Activated naive CD4-positive, alpha-beta T cell treated with anti-CD3 and anti-CD28 coated beads, Interleukin-2, amount 10 ng/mL, durations not matched to agents 7 days and 5 days (primary cell): ENCODE results near the gene DAW1.

Experiments
- CTCF ChIA-PET: fragments of 350-600 bp; sonication (Branson Sonifier 250); formaldehyde crosslinking; loops from one replicate; lab custom pipeline; 2021; ENCODE audit warnings: antibody characterized with exemption; lab: Charles Lee
- DNase-seq: peaks from one replicate; pipeline ENCODE4 v3.0.0-alpha.2; 2020
- H3K27ac Mint-ChIP-seq: one replicate; pipeline ENCODE4 v1.8.0; 2021; ENCODE audit warnings: mild to moderate bottlenecking, moderate library complexity, mixed read lengths
- H3K27me3 Mint-ChIP-seq: one replicate; pipeline ENCODE4 v1.8.0; 2021; ENCODE audit warnings: mild to moderate bottlenecking, mixed read lengths
- H3K36me3 Mint-ChIP-seq: one replicate; pipeline ENCODE4 v1.8.0; 2021; ENCODE audit warnings: mixed read lengths
- H3K4me1 Mint-ChIP-seq: one replicate; pipeline ENCODE4 v1.8.0; 2021; ENCODE audit warnings: mixed read lengths
- H3K4me3 Mint-ChIP-seq: one replicate; pipeline ENCODE4 v1.8.0; 2021; ENCODE audit warnings: mild to moderate bottlenecking, moderate library complexity, mixed read lengths
- H3K9me3 Mint-ChIP-seq: one replicate; pipeline ENCODE4 v1.8.0; 2021; ENCODE audit warnings: mixed read lengths

DAW1 gene

GRCh38 chr2:227848586-227848985, 22.8 kb upstream of the DAW1 start:
- Mint-ChIP-seq H3K27ac (no peak overlapping the region), H3K9me3 (no peaks in the 10 kb centered on the region), H3K4me1 (no peaks in the 10 kb centered on the region), H3K27me3 (no peaks in the 10 kb centered on the region), H3K36me3 (no peaks in the 10 kb centered on the region), H3K4me3 (no peak overlapping the region)
- CTCF ChIA-PET: interaction anchor here (0.6 kb wide), 1 partner anchor 201 kb away, joined by 3 read pairs; no protein-coding TSS in a partner anchor
- no peak for DNase-seq

GRCh38 chr2:227849906-227850305, 21.5 kb upstream of the DAW1 start:
- H3K27ac Mint-ChIP-seq: no peak overlapping the region

GRCh38 chr2:227853204-227853629, 18.2 kb upstream of the DAW1 start:
- no peak overlapping the region for H3K4me3 Mint-ChIP-seq
- H3K27me3 Mint-ChIP-seq: no peaks in the 10 kb centered on the region
- no peak overlapping the region for H3K27ac Mint-ChIP-seq
- no peaks in the 10 kb centered on the region for H3K4me1 Mint-ChIP-seq
- no peak for DNase-seq
- no peaks in the 10 kb centered on the region for H3K36me3 Mint-ChIP-seq
- H3K9me3 Mint-ChIP-seq: no peaks in the 10 kb centered on the region
- CTCF ChIA-PET: interaction anchor here (0.7 to 1.0 kb wide), 2 partner anchors 10 to 39 kb away, joined by 3 read pairs; no protein-coding TSS in a partner anchor

More at GRCh38 chr2:227849906-227850305, 21.5 kb upstream of the DAW1 start:
- no peak for DNase-seq
- Mint-ChIP-seq H3K9me3 (no peaks in the 10 kb centered on the region), H3K4me3 (no peak overlapping the region), H3K4me1 (no peaks in the 10 kb centered on the region), H3K36me3 (no peaks in the 10 kb centered on the region), H3K27me3 (no peaks in the 10 kb centered on the region)
- CTCF ChIA-PET: no interaction called here

- DNase-seq: no peak
- H3K27me3 Mint-ChIP-seq: no peaks in the 10 kb centered on the region
- no peaks in the 10 kb centered on the region for H3K9me3 Mint-ChIP-seq
- H3K27ac Mint-ChIP-seq: no peak overlapping the region
- CTCF ChIA-PET: interaction anchor here (0.7 to 0.8 kb wide), 2 partner anchors 9 to 76 kb away, joined by 3 read pairs; no protein-coding TSS in a partner anchor
- H3K36me3 Mint-ChIP-seq: no peaks in the 10 kb centered on the region
- no peak overlapping the region for H3K4me3 Mint-ChIP-seq
- no peaks in the 10 kb centered on the region for H3K4me1 Mint-ChIP-seq
Measured at GRCh38 chr2:227853765-227854271, 17.6 kb upstream of the DAW1 start.

- H3K27ac Mint-ChIP-seq: no peak overlapping the region
- CTCF ChIA-PET: no interaction called here
Measured at GRCh38 chr2:227855440-227855839, 16.0 kb upstream of the DAW1 start.

GRCh38 chr2:227856697-227857096, 14.7 kb upstream of the DAW1 start:
- Mint-ChIP-seq H3K4me1 (no peaks in the 10 kb centered on the region), H3K9me3 (no peaks in the 10 kb centered on the region), H3K4me3 (no peak overlapping the region), H3K36me3 (no peaks in the 10 kb centered on the region), H3K27ac (no peak overlapping the region), H3K27me3 (no peaks in the 10 kb centered on the region)
- DNase-seq: no peak
- CTCF ChIA-PET: interaction anchor here (1.1 kb wide), 1 partner anchor 90 kb away, joined by 3 read pairs; no protein-coding TSS in a partner anchor

More at GRCh38 chr2:227855440-227855839, 16.0 kb upstream of the DAW1 start:
- no peaks in the 10 kb centered on the region for H3K9me3 Mint-ChIP-seq
- DNase-seq: no peak
- H3K36me3 Mint-ChIP-seq: no peaks in the 10 kb centered on the region
- no peaks in the 10 kb centered on the region for H3K4me1 Mint-ChIP-seq
- no peak overlapping the region for H3K4me3 Mint-ChIP-seq
- H3K27me3 Mint-ChIP-seq: no peaks in the 10 kb centered on the region

GRCh38 chr2:227860221-227860641, 11.2 kb upstream of the DAW1 start:
- CTCF ChIA-PET: interaction anchor here (0.7 to 4.8 kb wide), 4 partner anchors 9 to 203 kb away, joined by 4 to 26 read pairs (median 17); no protein-coding TSS in a partner anchor
- no peaks in the 10 kb centered on the region for H3K4me1 Mint-ChIP-seq
- no peak for DNase-seq
- H3K9me3 Mint-ChIP-seq: no peaks in the 10 kb centered on the region
- H3K27me3 Mint-ChIP-seq: no peaks in the 10 kb centered on the region
- no peaks in the 10 kb centered on the region for H3K36me3 Mint-ChIP-seq
- no peak overlapping the region for H3K4me3 Mint-ChIP-seq
- H3K27ac Mint-ChIP-seq: no peak overlapping the region

GRCh38 chr2:227861011-227861410, 10.4 kb upstream of the DAW1 start:
- CTCF ChIA-PET: interaction anchor here (0.7 to 4.8 kb wide), 7 partner anchors 8 to 467 kb away, joined by 3 to 26 read pairs (median 4); no protein-coding TSS in a partner anchor
- Mint-ChIP-seq H3K4me1 (no peaks in the 10 kb centered on the region), H3K27me3 (peaks cover 2% of the 10 kb centered on the region), H3K27ac (no peak overlapping the region), H3K9me3 (no peaks in the 10 kb centered on the region), H3K4me3 (no peak overlapping the region), H3K36me3 (no peaks in the 10 kb centered on the region)
- DNase-seq: no peak

GRCh38 chr2:227862227-227862740, 9.1 kb upstream of the DAW1 start:
- Mint-ChIP-seq H3K27me3 (peaks cover 5% of the 10 kb centered on the region), H3K36me3 (no peaks in the 10 kb centered on the region), H3K27ac (no peak overlapping the region), H3K4me3 (no peak overlapping the region), H3K4me1 (no peaks in the 10 kb centered on the region), H3K9me3 (no peaks in the 10 kb centered on the region)
- CTCF ChIA-PET: interaction anchor here (0.7 to 4.8 kb wide), 13 partner anchors 10 to 616 kb away, joined by 3 to 26 read pairs (median 3); partner anchors contain the start of gene DAW1
- DNase-seq: peak; percentile 31

- Mint-ChIP-seq H3K27ac (no peak overlapping the region), H3K27me3 (peaks cover 5% of the 10 kb centered on the region), H3K4me3 (no peak overlapping the region), H3K4me1 (no peaks in the 10 kb centered on the region), H3K9me3 (no peaks in the 10 kb centered on the region), H3K36me3 (no peaks in the 10 kb centered on the region)
- no peak for DNase-seq
- CTCF ChIA-PET: interaction anchor here (0.7 to 4.8 kb wide), 13 partner anchors 9 to 617 kb away, joined by 3 to 26 read pairs (median 3); partner anchors contain the start of gene DAW1
Measured at GRCh38 chr2:227862741-227863588, 8.5 kb upstream of the DAW1 start.

GRCh38 chr2:227864161-227864756, 7.2 kb upstream of the DAW1 start:
- H3K27ac Mint-ChIP-seq: no peak overlapping the region
- H3K36me3 Mint-ChIP-seq: no peaks in the 10 kb centered on the region
- H3K9me3 Mint-ChIP-seq: no peaks in the 10 kb centered on the region
- no peak overlapping the region for H3K4me3 Mint-ChIP-seq
- no peaks in the 10 kb centered on the region for H3K4me1 Mint-ChIP-seq
- H3K27me3 Mint-ChIP-seq: peaks cover 6% of the 10 kb centered on the region
- no peak for DNase-seq
- CTCF ChIA-PET: interaction anchor here (1.3 to 4.8 kb wide), 2 partner anchors 35 to 207 kb away, joined by 3 to 26 read pairs; no protein-coding TSS in a partner anchor

GRCh38 chr2:227865291-227865690, 6.1 kb upstream of the DAW1 start:
- CTCF ChIA-PET: interaction anchor here (1.0 kb wide), 1 partner anchor 99 kb away, joined by 3 read pairs; no protein-coding TSS in a partner anchor
- DNase-seq: no peak
- no peak overlapping the region for H3K27ac Mint-ChIP-seq
- H3K9me3 Mint-ChIP-seq: no peaks in the 10 kb centered on the region
- no peaks in the 10 kb centered on the region for H3K36me3 Mint-ChIP-seq
- no peaks in the 10 kb centered on the region for H3K4me1 Mint-ChIP-seq
- H3K4me3 Mint-ChIP-seq: no peak overlapping the region
- H3K27me3 Mint-ChIP-seq: peaks cover 9% of the 10 kb centered on the region

- Mint-ChIP-seq H3K4me1 (no peaks in the 10 kb centered on the region), H3K27ac (no peak overlapping the region), H3K4me3 (no peak overlapping the region)
Measured at GRCh38 chr2:227867386-227867785, 4.0 kb upstream of the DAW1 start.

More at GRCh38 chr2:227867386-227867785, 4.0 kb upstream of the DAW1 start:
- no peaks in the 10 kb centered on the region for H3K36me3 Mint-ChIP-seq
- no peak for DNase-seq
- H3K27me3 Mint-ChIP-seq: peaks cover 23% of the 10 kb centered on the region
- CTCF ChIA-PET: interaction anchor here (0.8 kb wide), 1 partner anchor 102 kb away, joined by 3 read pairs; no protein-coding TSS in a partner anchor
- no peaks in the 10 kb centered on the region for H3K9me3 Mint-ChIP-seq
